ENCODE measurements around the gene PIGC.

Gene PIGC

GRCh38 chr1:172395576-172395975 is 48.3 kb downstream of the PIGC start:
- TF ChIP-seq, protein P1, sequence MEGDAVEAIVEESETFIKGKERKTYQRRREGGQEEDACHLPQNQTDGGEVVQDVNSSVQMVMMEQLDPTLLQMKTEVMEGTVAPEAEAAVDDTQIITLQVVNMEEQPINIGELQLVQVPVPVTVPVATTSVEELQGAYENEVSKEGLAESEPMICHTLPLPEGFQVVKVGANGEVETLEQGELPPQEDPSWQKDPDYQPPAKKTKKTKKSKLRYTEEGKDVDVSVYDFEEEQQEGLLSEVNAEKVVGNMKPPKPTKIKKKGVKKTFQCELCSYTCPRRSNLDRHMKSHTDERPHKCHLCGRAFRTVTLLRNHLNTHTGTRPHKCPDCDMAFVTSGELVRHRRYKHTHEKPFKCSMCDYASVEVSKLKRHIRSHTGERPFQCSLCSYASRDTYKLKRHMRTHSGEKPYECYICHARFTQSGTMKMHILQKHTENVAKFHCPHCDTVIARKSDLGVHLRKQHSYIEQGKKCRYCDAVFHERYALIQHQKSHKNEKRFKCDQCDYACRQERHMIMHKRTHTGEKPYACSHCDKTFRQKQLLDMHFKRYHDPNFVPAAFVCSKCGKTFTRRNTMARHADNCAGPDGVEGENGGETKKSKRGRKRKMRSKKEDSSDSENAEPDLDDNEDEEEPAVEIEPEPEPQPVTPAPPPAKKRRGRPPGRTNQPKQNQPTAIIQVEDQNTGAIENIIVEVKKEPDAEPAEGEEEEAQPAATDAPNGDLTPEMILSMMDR (conservative IDR thresholded peaks at IDR 0.05; ENCODE audit: low read depth, low read length) = no peak
- H3K4me3 ChIP-seq (ENCODE audit: low read length) = no peak overlapping the region
- no peak for DNase-seq (ENCODE audit: low read depth)

- H3K4me3 ChIP-seq (ENCODE audit: low read length) = no peak overlapping the region
- DNase-seq (ENCODE audit: low read depth) = no peak
- TF ChIP-seq, protein P1 (conservative IDR thresholded peaks at IDR 0.05; ENCODE audit: low read depth, low read length) = no peak
Measured at GRCh38 chr1:172394811-172395210, 49.1 kb downstream of the PIGC start.

GRCh38 chr1:172394141-172394751 is 49.6 kb downstream of the PIGC start:
- DNase-seq (ENCODE audit: low read depth) = no peak
- TF ChIP-seq, protein P1 (conservative IDR thresholded peaks at IDR 0.05; ENCODE audit: low read depth, low read length) = no peak
- H3K4me3 ChIP-seq (ENCODE audit: low read length) = no peak overlapping the region

DNA sequence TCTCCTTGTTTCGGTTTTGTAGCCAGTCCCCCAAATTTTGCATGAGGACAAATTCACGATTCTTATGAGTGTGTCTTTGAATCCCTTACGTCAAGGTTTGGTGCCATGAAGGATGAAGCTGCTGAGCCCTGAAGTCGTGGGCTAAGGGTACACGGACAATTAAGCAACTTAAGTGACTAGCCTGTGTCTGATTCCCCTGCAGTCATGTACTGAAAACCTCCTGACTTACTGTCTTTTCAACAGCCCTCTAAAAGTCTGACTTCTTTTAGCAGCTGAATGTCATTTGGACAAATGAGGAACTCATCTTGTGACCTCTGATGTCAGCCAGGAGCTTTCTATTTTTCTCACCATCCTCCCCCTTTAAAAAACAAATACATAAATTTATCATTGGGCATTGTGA is 50.5 kb downstream of the PIGC start:
- DNase-seq (ENCODE audit: low read depth) = no peak
- H3K4me3 ChIP-seq (ENCODE audit: low read length) = no peak overlapping the region

GRCh38 chr1:172391976-172392375 is 51.9 kb downstream of the PIGC start:
- H3K4me3 ChIP-seq (ENCODE audit: low read length) = no peak overlapping the region
- TF ChIP-seq, protein P1 (conservative IDR thresholded peaks at IDR 0.05; ENCODE audit: low read depth, low read length) = no peak
- DNase-seq (ENCODE audit: low read depth) = no peak

More for the DNA sequence above, 50.5 kb downstream of the PIGC start:
- TF ChIP-seq, protein P1 (conservative IDR thresholded peaks at IDR 0.05; ENCODE audit: low read depth, low read length) = no peak
